Heart left ventricle (tissue), 16 donors: ENCODE measurements around the gene SORBS2. TPM values are rescaled to one million over a fixed set of nuclear protein-coding genes. Genes with fewer than 3 reads are reported as not detected.

Experiments
- ATAC-seq, 4 donors: fragments of 200-7000 bp; cut with Tn5 transposase; one replicate each; pipeline ENCODE4 v1.9.1; 2020 to 2022; ENCODE audit warnings: moderate library complexity in 4 of 4, mild to moderate bottlenecking in 3 of 4, moderate number of reproducible peaks in 1 of 4
- DNase-seq, 5 donors: peaks; one replicate each; pipeline ENCODE4 v3.0.0-alpha.2; 2020
- H3K27ac ChIP-seq, 12 donors: fragments of 200-600 bp; sonication (generic) in 4 of 12; one replicate each; pipeline versions ENCODE4 v1.5.0 to v1.8.0; 2016 to 2022; ENCODE audit warnings: mild to moderate bottlenecking in 2 of 12
- H3K27me3 ChIP-seq, 9 donors: fragments of 200-600 bp; sonication (generic) in 2 of 9; one replicate each; pipeline versions ENCODE4 v1.5.1 to v1.8.0; 2016 to 2022; ENCODE audit warnings: mild to moderate bottlenecking in 3 of 9
- H3K36me3 ChIP-seq, 9 donors: fragments of 200-600 bp; sonication (generic) in 2 of 9; one replicate each; pipeline versions ENCODE4 v1.5.0 to v1.8.0; 2018 to 2022; ENCODE audit warnings: mild to moderate bottlenecking in 2 of 9
- H3K4me1 ChIP-seq, 12 donors: fragments of 200-600 bp; sonication (generic) in 4 of 12; one replicate each; pipeline versions ENCODE4 v1.5.0 to v1.8.0; 2016 to 2022; ENCODE audit warnings: mild to moderate bottlenecking in 3 of 12
- H3K4me3 ChIP-seq, 12 donors: fragments of 200-600 bp; sonication (generic) in 4 of 12; one replicate each; pipeline versions ENCODE4 v1.5.0 to v1.8.0; 2017 to 2022; ENCODE audit warnings: mild to moderate bottlenecking in 9 of 12, moderate library complexity in 4 of 12
- H3K9me3 ChIP-seq, 12 donors: fragments of 200-600 bp; sonication (generic) in 4 of 12; one replicate each; pipeline versions ENCODE4 v1.5.0 to v1.8.0; 2016 to 2022; ENCODE audit warnings: mild to moderate bottlenecking in 1 of 12
- CTCF ChIP-seq, 12 donors: fragments of 200-600 bp; sonication (generic) in 4 of 12; IDR thresholded peaks; one replicate each; pipeline versions ENCODE4 v1.5.0 to v1.8.0; 2018 to 2022; ENCODE audit warnings: antibody characterized with exemption in 12 of 12, mild to moderate bottlenecking in 5 of 12
- POLR2A ChIP-seq, 2 donors: fragments of 450-650 bp; IDR thresholded peaks; one replicate each; pipeline ENCODE4 v1.6.1; 2017; ENCODE audit warnings: antibody characterized with exemption in 2 of 2, mild to moderate bottlenecking in 2 of 2, moderate library complexity in 2 of 2
- WGBS, 4 donors: extraction: QIAGEN DNeasy Blood & Tissue Kit in 2 of 4; methylation state at CpG; one replicate each; pipeline versions ENCODE4 v1.1.5 to v1.1.7; 2013 to 2018; 5-methylcytosine and 5-hydroxymethylcytosine counted together
- intact Hi-C, 10 donors: fragments of 100-400 bp; cut with DNase I; formaldehyde crosslinking; loops; one replicate each; pipeline versions ENCODE4 v1.11.1 to v1.14.2; 2022
- polyA plus RNA-seq, 2 donors: library from polyadenylated mRNA; stranded (reverse); fragments of 200-250 nt; gene quantifications; one replicate each; pipeline ENCODE4 v1.2.3, GENCODE V29; 2013
- total RNA-seq, 9 donors: library from RNA; depleted of rRNA in 2 of 9; stranded (reverse); fragments of >200 nt in 2 of 9; fragmentation: NEBNext Ultra II Directional in 3 of 9; extraction: Animal tissue kit (Norgen Biotek cat#: 25700) in 3 of 9; gene quantifications; one replicate each; pipeline versions ENCODE4 v1.1.0 to v1.2.4, GENCODE V29; 2016 to 2023
- donor health status: ischemic (EF 13 %, LVEDD 7.1; RV severe dilation, severe dysfunction).
- donor health status: healthy with polysubstance abuse.
- donor health status: DM: no; HTN: yes; CAD: no.
- donor health status: DM: no; HTN: no; CAD: no.
- donor health status: ischemic (EF 25% LVEDD 6.9; RV normal size, moderate dysfunction).
- donor health status: ischemic (EF 25% LVEDD 5.7; RV mildly dilated, moderate dysfunction).
- donor health status: healthy.
- donor health status: DM: yes; HTN: yes; CAD: no.
- donor health status: ischemic (EF 35%, LVEDD 5.7; RV mildly dilated, moderate dysfunction).
- donor health status: nonischemic (EF 11% LVEDD 7.7; RV severe dilation, severe dysfunction).
- donor health status: DM: yes; HTN: yes; CAD: no.
- donor health status: PGD.
- donor health status: ischemic (EF 29% LVEDD 5.4; RV normal size, mild dysfunction).
- donor health status: nonischemic (EF 23%, LVEDD 6.1; RV moderate dilation, normal function).

Gene SORBS2
- total and polyA plus RNA-seq, 11 donors = 254 to 2,158 (median 1,369) TPM

- H3K4me1 ChIP-seq = no peaks in the 10 kb centered on the region
- no peaks in the 10 kb centered on the region for H3K36me3 ChIP-seq
- no peaks in the 10 kb centered on the region for H3K9me3 ChIP-seq
- peak overlapping the region; percentile 72 to 95 (median 82) for H3K27ac ChIP-seq
- intact Hi-C loops = loop anchor here in 4 of 10 donors (5.0 to 10.0 kb wide), 2 partner anchors 38 to 165 kb away; no protein-coding TSS in a partner anchor
- DNase-seq (no peak), ATAC-seq (peak in 3 of 4 donors; percentile 12 to 29 (median 15))
- peak overlapping the region; percentile 35 to 71 (median 59) for H3K4me3 ChIP-seq
- 47 to 57% (median 52%) methylated on average over 4 of the region's 4 CpGs for whole genome bisulfite sequencing, 4 donors
- no peaks in the 10 kb centered on the region for H3K27me3 ChIP-seq
- TF ChIP-seq POLR2A (IDR thresholded peaks at IDR 0.05) (no peak), CTCF (IDR thresholded peaks at IDR 0.05) (no peak)
Measured at GRCh38 chr4:185809533-185810071, 2.4 kb downstream of the SORBS2 start.

DNA sequence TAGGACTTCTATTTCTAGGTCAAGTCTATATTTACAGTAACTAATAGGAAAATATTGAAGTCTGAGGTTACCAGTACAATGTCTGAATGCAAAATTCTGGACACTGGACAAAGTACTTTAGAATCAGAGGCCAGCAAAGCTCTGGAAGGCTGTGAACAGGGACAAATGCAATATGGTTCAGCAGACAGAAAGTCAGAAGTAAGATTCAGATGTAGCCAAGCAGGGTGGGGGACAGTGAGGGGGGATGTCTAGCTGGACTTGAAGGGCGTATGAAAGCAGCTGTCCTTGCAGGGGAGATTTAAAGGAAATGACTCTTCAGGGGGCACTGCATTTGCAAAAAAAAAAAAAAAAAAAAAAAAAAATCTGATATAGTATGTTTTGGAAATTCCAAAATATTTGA is 2.9 kb downstream of the SORBS2 start:
- no peaks in the 10 kb centered on the region for H3K4me1 ChIP-seq
- peak overlapping the region; percentile 35 to 71 (median 59) for H3K4me3 ChIP-seq
- DNase-seq (no peak), ATAC-seq (peak in 2 of 4 donors; percentile 23 to 25)
- H3K27ac ChIP-seq = peak overlapping the region; percentile 72 to 95 (median 82)
- no peaks in the 10 kb centered on the region for H3K9me3 ChIP-seq
- H3K36me3 ChIP-seq = no peaks in the 10 kb centered on the region
- TF ChIP-seq CTCF (IDR thresholded peaks at IDR 0.05) (no peak), POLR2A (IDR thresholded peaks at IDR 0.05) (no peak)
- intact Hi-C loops = loop anchor here in 2 of 10 donors (5.0 to 10.0 kb wide), 2 partner anchors 38 to 164 kb away; no protein-coding TSS in a partner anchor
- WGBS, 4 donors = 16 to 44% (median 41%) methylated on average over 1 of the region's 1 CpG
- H3K27me3 ChIP-seq = no peaks in the 10 kb centered on the region

GRCh38 chr4:185805979-185806378 is 6.0 kb downstream of the SORBS2 start:
- H3K27ac ChIP-seq = peak overlapping the region in 10 of 12 donors; percentile 14 to 87 (median 68)
- H3K27me3 ChIP-seq = no peaks in the 10 kb centered on the region
- WGBS, 4 donors = 52 to 64% (median 58%) methylated on average over 4 of the region's 4 CpGs
- DNase-seq (no peak), ATAC-seq (peak in 3 of 4 donors; percentile 17 to 32 (median 31))
- H3K4me3 ChIP-seq = peak overlapping the region in 11 of 12 donors; percentile 5 to 61 (median 41)
- H3K4me1 ChIP-seq = peaks cover 0 to 24% (median 3%) of the 10 kb centered on the region in 12 donors
- H3K36me3 ChIP-seq = peaks cover 0 to 9% (median 0%) of the 10 kb centered on the region in 9 donors
- TF ChIP-seq POLR2A (IDR thresholded peaks at IDR 0.05) (no peak), CTCF (IDR thresholded peaks at IDR 0.05) (no peak)
- intact Hi-C loops = loop anchor here in 2 of 10 donors (5.0 to 10.0 kb wide), 2 partner anchors 41 to 161 kb away; no protein-coding TSS in a partner anchor
- H3K9me3 ChIP-seq = no peaks in the 10 kb centered on the region

DNA sequence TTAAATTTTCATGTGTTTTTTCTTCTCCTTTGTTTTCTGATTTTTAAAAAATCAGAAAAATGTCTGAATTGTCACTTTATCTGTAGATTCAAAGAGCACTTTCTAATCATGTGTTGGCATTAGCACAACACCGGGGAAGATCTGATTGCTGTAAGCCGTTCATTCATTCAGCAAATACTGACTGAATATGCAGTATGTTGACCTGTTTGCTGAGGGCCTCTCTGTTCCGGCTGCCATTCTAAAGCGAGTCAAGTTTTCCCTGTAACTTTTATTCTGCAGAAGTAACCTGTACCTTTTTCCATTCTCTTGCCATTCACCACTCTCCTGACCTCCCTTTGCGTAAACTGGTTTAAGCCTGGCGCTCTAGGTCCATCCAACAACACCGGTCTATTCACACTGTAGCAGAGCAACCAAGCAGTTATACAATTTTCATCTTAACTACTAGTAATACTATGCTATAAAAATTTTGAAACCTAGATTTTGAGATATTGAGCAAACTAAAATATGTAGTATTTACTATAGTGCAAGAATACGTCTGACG is 6.7 kb downstream of the SORBS2 start:
- intact Hi-C loops = loop anchor here in 2 of 10 donors (5.0 to 10.0 kb wide), 2 partner anchors 42 to 161 kb away; no protein-coding TSS in a partner anchor

More for the DNA sequence above, 6.7 kb downstream of the SORBS2 start:
- peak overlapping the region in 10 of 12 donors; percentile 14 to 87 (median 68) for H3K27ac ChIP-seq
- peaks cover 0 to 14% (median 0%) of the 10 kb centered on the region in 9 donors for H3K36me3 ChIP-seq
- DNase-seq = no peak
- peaks cover 0 to 31% (median 4%) of the 10 kb centered on the region in 12 donors for H3K4me1 ChIP-seq
- WGBS, 4 donors = 55 to 66% (median 60%) methylated on average over 9 of the region's 9 CpGs
- TF ChIP-seq POLR2A (IDR thresholded peaks at IDR 0.05) (no peak), CTCF (IDR thresholded peaks at IDR 0.05) (no peak)
- H3K27me3 ChIP-seq = no peaks in the 10 kb centered on the region
- H3K4me3 ChIP-seq = peak overlapping the region in 11 of 12 donors; percentile 5 to 61 (median 41)
- no peaks in the 10 kb centered on the region for H3K9me3 ChIP-seq
- ATAC-seq = peak; percentile 20 to 33 (median 26)
